Measurements from ENCODE around the gene UMAD1.
"Not testable (repeated sequence)": the region's sequence is repeated elsewhere in the genome, so short reads cannot be mapped to it uniquely, and the experiment has no call there.

DNA sequence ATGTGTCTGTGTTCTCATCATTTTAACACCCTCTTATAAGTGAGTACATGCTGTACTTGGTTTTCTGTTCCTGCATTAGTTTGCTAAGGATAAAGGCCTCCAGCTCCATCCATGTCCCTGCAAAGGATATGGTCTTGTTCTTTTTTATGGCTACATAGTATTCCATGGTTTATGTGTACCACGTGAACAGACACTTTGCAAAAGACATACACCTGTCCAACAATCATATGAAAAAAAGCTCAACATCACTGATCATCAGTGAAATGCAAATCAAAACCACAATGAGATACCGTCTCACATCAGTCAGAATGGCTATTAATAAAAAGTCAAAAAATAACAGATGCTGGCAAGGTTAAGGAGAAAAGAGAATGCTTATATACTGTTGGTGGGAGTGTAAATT, 177.6 kb downstream of the UMAD1 start:
- not testable (repeated sequence) for TF ChIP-seq POLR2A, POLR2AphosphoS5, EP300 (IDR thresholded peaks at IDR 0.05)
- TF ChIP-seq, protein P1, sequence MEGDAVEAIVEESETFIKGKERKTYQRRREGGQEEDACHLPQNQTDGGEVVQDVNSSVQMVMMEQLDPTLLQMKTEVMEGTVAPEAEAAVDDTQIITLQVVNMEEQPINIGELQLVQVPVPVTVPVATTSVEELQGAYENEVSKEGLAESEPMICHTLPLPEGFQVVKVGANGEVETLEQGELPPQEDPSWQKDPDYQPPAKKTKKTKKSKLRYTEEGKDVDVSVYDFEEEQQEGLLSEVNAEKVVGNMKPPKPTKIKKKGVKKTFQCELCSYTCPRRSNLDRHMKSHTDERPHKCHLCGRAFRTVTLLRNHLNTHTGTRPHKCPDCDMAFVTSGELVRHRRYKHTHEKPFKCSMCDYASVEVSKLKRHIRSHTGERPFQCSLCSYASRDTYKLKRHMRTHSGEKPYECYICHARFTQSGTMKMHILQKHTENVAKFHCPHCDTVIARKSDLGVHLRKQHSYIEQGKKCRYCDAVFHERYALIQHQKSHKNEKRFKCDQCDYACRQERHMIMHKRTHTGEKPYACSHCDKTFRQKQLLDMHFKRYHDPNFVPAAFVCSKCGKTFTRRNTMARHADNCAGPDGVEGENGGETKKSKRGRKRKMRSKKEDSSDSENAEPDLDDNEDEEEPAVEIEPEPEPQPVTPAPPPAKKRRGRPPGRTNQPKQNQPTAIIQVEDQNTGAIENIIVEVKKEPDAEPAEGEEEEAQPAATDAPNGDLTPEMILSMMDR (IDR thresholded peaks at IDR 0.05): not testable (repeated sequence)

All from sigmoid colon (tissue), 4 donors.